Measurements from ENCODE around the gene CHRND.

DNA sequence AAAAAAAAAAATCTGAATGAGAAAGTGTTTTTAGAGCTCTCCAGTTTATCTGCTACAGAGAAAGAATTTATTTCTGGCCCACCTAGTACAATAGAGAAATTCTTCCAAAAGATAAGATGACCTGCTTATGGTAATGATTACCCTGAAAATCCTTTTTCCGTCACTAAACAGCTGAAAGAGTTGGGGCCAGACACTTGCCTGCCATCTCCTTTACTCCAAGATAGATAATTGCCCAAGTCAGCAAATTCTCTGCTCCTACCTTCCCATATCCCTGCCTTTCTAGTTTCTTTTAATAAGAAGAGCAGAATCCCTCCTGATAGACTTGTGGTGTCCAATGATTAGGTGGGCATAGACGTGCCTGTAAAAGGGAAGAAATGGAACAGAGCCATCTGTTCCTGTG, 52.7 kb downstream of the CHRND start:
- TF ChIP-seq CTCF (conservative IDR thresholded peaks at IDR 0.05) = no peak
- TF ChIP-seq ZFX (IDR thresholded peaks at IDR 0.05) = no peak
